Glutamatergic neuron (in vitro differentiated cells): ENCODE measurements around the gene CSTPP1. TPM values are rescaled to one million over a fixed set of nuclear protein-coding genes. Genes with fewer than 3 reads are reported as not detected.
"Not testable (repeated sequence)": the region's sequence is repeated elsewhere in the genome, so short reads cannot be mapped to it uniquely, and the experiment has no call there.

Experiments
- DNase-seq: peaks from one replicate; pipeline ENCODE4 v3.0.0; 2022
- H3K27ac Mint-ChIP-seq: one replicate; pipeline ENCODE4 v1.8.0; 2020; ENCODE audit warnings: mild to moderate bottlenecking, mixed read lengths, inconsistent platforms; ENCODE audit not compliant: unreplicated experiment
- H3K27me3 Mint-ChIP-seq: one replicate; pipeline ENCODE4 v1.8.0; 2020; ENCODE audit warnings: mild to moderate bottlenecking, moderate library complexity, mixed read lengths, inconsistent platforms; ENCODE audit not compliant: unreplicated experiment
- H3K36me3 Mint-ChIP-seq: one replicate; pipeline ENCODE4 v1.8.0; 2020; ENCODE audit warnings: mild to moderate bottlenecking, mixed read lengths, inconsistent platforms; ENCODE audit not compliant: unreplicated experiment
- H3K4me1 Mint-ChIP-seq: one replicate; pipeline ENCODE4 v1.8.0; 2020; ENCODE audit warnings: mild to moderate bottlenecking, low read depth, mixed read lengths, inconsistent platforms; ENCODE audit not compliant: unreplicated experiment
- H3K4me3 Mint-ChIP-seq: one replicate; pipeline ENCODE4 v1.8.0; 2020; ENCODE audit warnings: mild to moderate bottlenecking, mixed read lengths, inconsistent platforms; ENCODE audit not compliant: unreplicated experiment
- H3K9me3 Mint-ChIP-seq: one replicate; pipeline ENCODE4 v1.8.0; 2020; ENCODE audit warnings: mild to moderate bottlenecking, moderate library complexity, mixed read lengths, inconsistent platforms; ENCODE audit not compliant: unreplicated experiment
- CTCF ChIP-seq: fragments of 200-600 bp; sonication (generic); IDR thresholded peaks from one replicate; pipeline ENCODE4 v1.5.0; 2021; ENCODE audit not compliant: partially characterized antibody, unreplicated experiment
- total RNA-seq: library from RNA; stranded (reverse); fragmentation: NEBNext Ultra II Directional; extraction: Animal tissue kit (Norgen Biotek cat#: 25700); gene quantifications from one replicate; pipeline ENCODE4 v1.2.1, GENCODE V29; 2021; ENCODE audit not compliant: unreplicated experiment

The CSTPP1 gene
- total RNA-seq, 1 donor from 2014 or later, result 35.5 TPM

GRCh38 chr11:47111318-47111804, 174.8 kb downstream of the CSTPP1 start:
- Mint-ChIP-seq H3K9me3 (peaks cover 5% of the 10 kb centered on the region), H3K27ac (no peak overlapping the region), H3K27me3 (peaks cover 6% of the 10 kb centered on the region), H3K36me3 (no peaks in the 10 kb centered on the region), H3K4me1 (no peaks in the 10 kb centered on the region), H3K4me3 (no peak overlapping the region)
- DNase-seq, result no peak
- TF ChIP-seq CTCF, result no peak

- H3K9me3 Mint-ChIP-seq, H3K27me3 Mint-ChIP-seq, DNase-seq, H3K27ac Mint-ChIP-seq, H3K4me3 Mint-ChIP-seq, H3K36me3 Mint-ChIP-seq, H3K4me1 Mint-ChIP-seq: not testable (repeated sequence)
Measured at GRCh38 chr11:47112941-47113340, 176.4 kb downstream of the CSTPP1 start.

- H3K36me3 Mint-ChIP-seq, H3K27ac Mint-ChIP-seq, H3K4me1 Mint-ChIP-seq, H3K9me3 Mint-ChIP-seq, H3K27me3 Mint-ChIP-seq, H3K4me3 Mint-ChIP-seq, DNase-seq: not testable (repeated sequence)
Measured at GRCh38 chr11:47118958-47119688, 182.6 kb downstream of the CSTPP1 start.

- no peak overlapping the region for H3K27ac Mint-ChIP-seq
- H3K36me3 Mint-ChIP-seq, result peaks cover 4% of the 10 kb centered on the region
- no peak for TF ChIP-seq CTCF
- H3K27me3 Mint-ChIP-seq, result peaks cover 2% of the 10 kb centered on the region
- H3K4me3 Mint-ChIP-seq, result no peak overlapping the region
- peaks cover 7% of the 10 kb centered on the region for H3K9me3 Mint-ChIP-seq
- no peaks in the 10 kb centered on the region for H3K4me1 Mint-ChIP-seq
- DNase-seq, result no peak
Measured at GRCh38 chr11:47121056-47121455, 184.5 kb downstream of the CSTPP1 start.

- no peaks in the 10 kb centered on the region for H3K27me3 Mint-ChIP-seq
- no peak overlapping the region for H3K4me3 Mint-ChIP-seq
- no peak for TF ChIP-seq CTCF
- no peak for DNase-seq
- no peaks in the 10 kb centered on the region for H3K4me1 Mint-ChIP-seq
- peaks cover 4% of the 10 kb centered on the region for H3K36me3 Mint-ChIP-seq
- H3K27ac Mint-ChIP-seq, result no peak overlapping the region
- peaks cover 7% of the 10 kb centered on the region for H3K9me3 Mint-ChIP-seq
Measured at GRCh38 chr11:47121731-47122130, 185.2 kb downstream of the CSTPP1 start.

GRCh38 chr11:47123094-47123493, 186.5 kb downstream of the CSTPP1 start:
- Mint-ChIP-seq H3K4me3 (no peak overlapping the region), H3K27ac (no peak overlapping the region), H3K27me3 (no peaks in the 10 kb centered on the region), H3K9me3 (peaks cover 2% of the 10 kb centered on the region), H3K4me1 (no peaks in the 10 kb centered on the region), H3K36me3 (peaks cover 4% of the 10 kb centered on the region)
- DNase-seq, result no peak
- no peak for TF ChIP-seq CTCF
